NCI-H524 treated with DMSO at 0.1 percent for 48 hours (cell line): ENCODE results near the gene FAM124A.

ENCODE experiments used
- DNase-seq: peaks from one replicate; lab custom pipeline; 2025; lab: John Stamatoyannopoulos, UW

Gene FAM124A

DNA sequence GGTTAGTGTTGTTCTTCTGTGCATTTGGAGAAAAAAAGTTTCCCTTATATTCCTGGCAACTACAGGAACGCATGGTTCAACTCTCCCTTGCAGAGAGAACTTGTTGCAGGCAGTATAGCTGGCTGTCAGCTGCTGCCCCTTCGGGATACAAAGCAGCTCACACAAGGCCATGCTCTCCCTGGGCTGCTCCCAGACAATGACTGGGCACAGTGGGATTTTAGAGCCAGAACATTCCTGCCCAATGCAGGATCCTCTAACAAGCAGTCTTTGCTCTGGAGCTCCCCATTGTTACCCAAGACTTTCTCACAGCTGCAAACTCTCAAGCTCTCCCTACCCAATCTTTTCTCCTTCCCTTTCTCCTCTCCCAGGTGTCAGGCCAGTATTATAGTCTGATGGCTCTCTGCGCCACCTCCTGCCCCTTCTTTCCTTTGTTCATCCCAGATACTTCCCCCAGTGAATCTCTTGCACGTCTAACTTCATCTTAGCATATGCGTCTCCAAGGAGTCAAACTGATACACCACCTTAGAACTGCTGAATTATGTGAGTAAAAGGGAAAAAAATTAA is 89.8 kb downstream of the FAM124A start:
- DNase-seq: no peak

DNA sequence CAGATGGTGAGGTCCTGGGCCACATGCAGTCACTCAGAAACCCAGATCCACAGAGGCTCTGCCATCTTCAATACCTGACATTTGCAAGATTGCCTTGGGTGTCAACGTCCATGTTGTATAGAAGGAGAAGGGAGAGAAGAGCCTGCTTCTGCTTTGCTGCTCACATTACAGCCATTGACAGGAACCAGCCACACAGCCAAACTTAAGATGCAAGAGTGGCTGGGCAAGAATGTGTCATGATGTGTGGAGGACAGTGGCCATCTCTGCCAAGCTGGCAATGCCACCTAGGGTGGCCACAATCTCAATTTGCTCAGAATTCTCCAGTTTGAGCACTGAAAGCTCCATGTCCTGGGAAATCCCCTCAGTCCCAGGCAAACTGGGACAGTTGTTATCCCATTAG is 91.4 kb downstream of the FAM124A start:
- no peak for DNase-seq

DNA sequence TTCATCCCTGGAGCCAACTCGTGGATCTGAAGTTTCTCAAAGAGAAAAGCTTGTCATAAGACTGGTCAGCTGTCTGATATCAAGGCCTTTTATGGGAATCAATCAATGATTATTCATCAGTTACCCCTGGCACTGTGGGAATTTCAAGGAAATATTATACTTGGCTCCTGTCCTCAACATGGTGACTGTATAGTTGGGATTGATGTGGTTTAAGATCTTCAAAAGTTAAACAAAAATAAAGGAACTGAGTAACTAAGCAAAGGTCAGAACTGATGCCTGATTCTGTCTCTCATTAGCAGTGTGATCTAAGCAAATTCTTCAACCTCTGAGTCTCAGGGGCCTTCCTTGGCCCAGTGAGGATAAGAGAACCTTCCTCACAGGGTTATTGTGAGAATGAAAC is 95.1 kb downstream of the FAM124A start:
- no peak for DNase-seq

DNA sequence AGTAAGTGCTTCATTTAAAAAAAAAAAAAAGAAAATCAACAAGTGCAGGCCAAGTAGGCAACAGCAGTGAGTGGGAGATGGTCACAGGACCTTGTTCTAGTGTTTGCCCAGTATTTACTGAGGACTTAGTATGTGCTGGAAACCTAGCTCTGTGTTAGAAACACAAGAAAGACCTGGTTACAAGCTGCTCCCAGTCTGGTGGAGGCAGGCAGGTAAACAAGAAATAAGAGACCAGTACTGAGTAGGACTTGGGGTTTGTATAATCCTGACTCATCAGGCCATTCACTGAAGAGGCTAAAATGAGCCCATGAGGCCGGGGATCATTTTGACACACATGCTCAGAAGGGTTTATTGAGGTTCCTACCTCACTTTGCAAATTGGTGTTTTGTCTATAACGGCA is 95.8 kb downstream of the FAM124A start:
- no peak for DNase-seq

DNA sequence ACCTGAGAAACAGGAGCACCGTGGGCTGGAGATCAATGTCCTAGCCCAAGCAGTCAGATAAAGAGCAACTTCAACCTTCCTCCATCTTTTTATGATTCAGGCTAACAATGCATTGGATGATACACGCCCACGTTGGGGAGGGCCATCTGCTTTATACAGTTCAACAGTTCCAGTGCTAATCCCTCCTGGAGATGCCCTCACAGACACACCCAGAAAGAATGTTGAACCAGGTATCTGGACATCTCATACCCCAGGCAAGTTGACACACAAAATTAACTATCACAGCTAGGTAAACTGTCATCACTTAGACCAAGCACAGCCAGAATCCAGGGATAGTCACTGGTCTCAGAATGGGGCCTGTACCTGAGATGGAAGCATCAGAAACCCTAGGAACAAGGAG is 96.7 kb downstream of the FAM124A start:
- no peak for DNase-seq

DNA sequence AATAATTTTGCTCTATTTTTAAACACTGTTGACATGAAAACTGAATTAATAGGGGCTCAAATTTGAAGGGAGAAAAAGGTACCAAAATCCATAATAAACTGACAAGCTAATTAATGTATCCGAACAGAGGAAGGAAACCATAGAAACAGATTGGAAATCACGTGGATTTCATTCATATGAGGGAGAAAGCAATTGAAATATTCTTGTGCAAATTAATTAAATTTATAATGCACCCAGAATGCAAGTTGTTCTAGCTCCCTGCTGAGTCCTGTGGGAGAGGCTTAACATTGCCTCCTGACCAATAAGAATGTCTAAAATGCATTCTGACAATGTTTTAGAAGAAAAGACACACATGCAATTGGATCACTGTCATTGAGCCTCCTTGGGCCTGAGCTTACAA is 99.6 kb downstream of the FAM124A start:
- no peak for DNase-seq

DNA sequence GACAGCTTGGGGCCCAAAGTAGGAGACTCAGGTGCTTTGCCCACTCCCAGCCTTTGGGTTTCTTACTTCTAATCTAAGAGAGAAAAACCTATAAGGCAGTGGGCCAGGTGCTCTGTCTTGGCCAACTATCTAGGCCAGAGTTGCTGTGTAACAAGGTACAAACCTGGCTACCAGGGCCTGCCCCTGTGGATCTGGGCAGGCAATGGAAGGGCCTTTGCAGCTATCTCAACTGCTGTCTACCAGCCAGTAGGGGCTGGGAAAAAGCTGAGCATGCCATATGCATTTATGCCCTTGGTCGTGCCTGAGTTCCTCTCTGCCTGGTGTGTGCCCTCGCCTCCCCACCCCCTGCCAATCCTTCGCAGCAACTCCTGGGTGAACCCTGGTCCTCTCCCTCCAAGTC is 100.6 kb downstream of the FAM124A start:
- DNase-seq: no peak

DNA sequence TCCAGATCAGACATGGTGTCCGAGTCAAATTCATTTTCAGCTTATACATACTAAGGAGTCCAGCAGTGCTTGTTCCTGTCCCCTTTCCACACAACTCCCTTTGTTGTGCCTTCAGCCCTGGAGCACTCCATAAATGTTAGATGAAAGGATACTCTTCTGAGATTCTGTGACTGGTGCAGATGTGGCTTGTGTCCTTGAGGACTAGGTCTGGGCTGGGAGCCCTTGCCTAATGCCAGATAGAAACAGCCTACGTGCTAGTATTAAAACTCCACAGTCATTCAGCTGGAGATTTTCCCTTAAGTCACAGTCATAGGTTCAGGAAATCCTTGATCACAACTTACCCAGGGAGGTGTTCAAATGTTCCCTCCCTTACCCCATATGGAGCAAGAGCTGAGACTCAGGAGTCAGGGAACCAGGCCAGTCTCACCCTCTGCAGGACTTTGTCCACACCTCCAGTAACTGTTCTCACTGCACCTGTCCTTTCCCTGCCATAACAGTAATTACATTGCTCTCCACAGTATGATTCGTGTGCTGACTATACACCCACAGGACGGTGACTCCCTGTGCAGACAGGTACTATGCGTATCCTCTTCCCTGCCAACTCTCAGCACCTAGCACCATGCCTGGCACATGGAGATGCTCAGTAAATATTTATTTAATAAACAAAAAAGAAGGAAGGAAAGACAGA is 101.8 kb downstream of the FAM124A start:
- no peak for DNase-seq

DNA sequence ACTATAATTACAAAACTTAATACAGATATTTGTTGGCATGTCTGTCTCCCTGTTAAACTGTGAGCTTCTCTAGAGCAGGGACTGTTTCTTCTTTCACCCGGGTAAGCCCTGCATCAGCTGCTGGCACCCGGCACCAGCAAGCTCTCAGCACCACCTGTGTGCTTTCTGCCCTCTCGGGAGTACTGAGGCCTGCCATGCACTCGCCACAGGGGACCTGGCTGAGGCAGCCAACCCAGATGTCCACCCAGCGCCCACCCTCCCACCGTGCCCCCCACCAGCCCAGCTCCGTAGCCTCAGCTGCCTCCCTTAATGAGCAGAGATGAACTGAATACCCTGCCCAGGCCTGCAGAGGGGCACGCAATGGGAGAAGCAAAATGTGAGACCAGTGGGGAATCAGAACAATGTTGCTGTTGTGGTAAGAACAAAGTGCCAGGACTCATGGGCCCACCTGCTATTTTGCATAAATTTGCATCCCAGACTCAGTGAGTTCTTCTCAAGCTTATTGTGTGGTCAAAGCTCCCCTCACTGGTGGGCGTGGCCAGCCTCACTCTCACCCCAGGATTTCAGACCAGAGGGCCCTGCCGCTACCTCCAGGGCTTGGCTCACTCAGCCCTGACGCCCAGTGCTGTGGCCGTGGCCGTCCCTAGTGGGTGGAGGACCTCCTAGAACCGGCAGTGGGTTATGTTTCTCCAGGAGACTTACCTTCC is 102.7 kb downstream of the FAM124A start:
- no peak for DNase-seq

DNA sequence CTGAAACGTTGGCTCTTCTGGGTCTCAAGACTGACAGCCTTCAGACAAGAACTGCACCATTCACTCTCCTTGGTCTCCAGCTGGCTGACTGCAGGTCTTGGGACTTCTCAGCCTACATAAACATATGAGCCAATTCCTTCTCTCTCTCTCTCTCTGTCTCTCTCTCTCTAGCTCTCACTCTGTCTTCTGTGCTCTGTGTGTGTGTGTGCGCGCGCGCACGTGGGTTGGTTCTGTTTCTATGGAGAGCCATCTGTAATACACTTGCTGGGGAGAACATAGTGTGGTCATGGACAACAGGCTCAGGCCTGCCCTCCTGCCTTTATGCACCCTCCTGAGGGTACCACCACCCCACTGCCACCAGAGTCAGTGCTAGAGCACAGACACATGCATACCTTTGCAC is 103.6 kb downstream of the FAM124A start:
- no peak for DNase-seq

DNA sequence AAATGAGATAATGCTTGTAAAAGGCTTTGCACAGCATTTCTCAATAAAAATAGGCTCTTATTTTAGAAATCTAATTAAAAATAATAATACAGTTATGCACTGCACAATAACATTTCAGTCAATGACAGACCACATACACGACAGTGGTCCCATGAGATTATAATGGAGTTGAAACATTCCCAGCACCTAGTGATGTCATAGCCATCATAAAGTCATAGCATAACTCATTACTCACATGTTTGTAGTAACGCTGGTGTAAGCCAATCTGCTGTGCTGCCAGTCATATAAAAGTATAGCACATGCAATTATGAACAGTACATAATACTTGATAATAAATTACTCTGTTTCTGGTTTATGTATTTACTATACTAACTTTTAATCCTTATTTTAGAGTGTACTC is 104.6 kb downstream of the FAM124A start:
- DNase-seq: no peak

DNA sequence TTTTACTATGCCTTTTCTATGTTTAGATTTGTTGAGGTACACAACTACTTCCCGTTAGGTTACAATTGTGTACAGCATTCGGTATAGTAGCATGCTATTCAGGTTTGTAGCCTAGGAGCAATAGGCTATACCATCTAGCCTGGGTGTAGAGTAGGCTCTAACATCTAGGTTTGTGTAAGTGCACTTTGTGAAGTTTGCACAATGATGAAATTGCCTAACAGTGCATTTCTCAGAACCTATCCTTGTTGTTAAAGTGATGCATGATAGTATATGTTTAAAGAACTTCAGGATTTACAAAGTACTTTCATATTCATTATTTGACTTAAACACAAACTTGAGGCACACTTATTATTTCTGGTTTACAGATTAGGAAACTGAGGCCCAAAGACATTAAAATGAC is 105.8 kb downstream of the FAM124A start:
- no peak for DNase-seq

DNA sequence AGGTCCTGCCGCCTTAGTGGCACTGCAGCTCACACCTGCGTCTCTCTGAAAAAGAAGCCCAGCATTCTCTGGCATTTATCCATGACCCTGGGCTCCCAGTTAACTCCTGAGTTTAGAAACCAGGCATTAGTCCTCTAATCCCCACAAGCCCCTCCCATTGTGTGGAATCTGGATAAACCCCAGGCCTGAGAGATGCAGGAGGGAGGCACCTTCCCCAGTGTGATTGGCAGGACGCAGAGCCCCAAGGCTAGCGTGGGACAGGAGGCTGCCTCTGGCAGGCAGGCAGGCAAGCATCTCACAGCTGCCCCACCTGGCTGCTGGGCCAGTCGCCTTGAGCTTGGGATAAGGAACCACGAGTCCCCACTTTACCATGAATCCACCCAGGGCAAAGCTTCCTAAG is 106.3 kb downstream of the FAM124A start:
- DNase-seq: no peak

DNA sequence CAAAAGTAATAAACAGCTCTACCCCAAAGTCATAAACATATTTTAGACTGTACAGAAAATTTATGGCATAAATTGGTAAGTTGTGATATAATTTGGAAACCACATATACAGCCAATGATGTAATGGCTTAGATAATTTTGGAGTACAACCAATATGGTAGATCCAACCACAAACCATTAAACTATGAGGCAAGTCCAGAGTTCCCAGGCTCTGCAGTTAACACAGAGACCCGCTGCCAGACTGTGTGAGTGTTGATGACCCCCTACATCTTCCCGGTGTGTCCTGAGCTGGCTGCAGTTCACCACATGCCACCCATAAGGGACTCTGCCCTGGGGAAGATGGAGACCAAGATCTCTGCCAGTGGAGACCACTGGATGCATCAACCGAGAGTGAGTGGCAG is 107.4 kb downstream of the FAM124A start:
- DNase-seq: no peak

DNA sequence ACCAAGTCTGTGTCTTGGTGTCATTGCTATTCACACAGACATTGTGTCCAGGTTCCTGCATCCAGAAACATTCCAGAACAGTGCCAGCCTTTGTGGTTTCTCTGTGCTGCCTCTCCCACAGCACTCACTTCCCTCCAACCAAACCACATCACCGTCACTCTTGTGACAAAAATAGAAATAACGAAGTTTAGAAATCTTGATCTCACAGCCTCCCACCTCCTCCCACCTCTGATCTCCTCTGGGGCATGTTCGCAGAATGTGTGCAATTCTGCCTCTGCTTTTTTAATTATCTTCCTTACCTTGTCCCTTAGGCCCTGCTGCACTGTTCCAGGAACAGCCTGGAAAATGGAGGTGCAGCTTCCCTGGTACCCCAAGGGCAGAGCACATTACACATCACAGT is 108.6 kb downstream of the FAM124A start:
- no peak for DNase-seq

DNA sequence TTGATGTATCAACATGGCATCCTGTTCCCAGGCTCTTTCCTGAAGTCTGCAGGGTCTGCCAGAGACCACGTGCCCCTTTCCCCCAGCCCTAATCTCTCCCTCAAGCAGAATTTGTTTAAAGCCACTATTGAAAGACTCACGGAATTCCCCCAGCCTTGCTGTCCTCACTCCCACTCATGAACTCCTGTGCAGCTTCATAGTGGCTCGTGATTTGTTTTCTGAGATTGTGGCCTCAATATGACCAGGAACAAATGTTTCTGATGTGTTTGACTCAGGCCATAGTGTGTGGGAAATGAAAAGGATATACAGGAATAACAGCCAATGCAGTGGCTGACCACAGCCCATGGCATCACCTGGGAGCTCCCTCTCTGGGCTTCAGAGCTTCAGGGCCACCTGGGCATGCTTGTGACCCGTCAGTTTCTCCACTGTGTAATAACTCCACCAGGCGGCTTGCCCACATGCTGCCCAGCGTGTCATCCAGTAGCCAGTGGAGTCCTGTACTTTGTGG is 109.2 kb downstream of the FAM124A start:
- DNase-seq: no peak

DNA sequence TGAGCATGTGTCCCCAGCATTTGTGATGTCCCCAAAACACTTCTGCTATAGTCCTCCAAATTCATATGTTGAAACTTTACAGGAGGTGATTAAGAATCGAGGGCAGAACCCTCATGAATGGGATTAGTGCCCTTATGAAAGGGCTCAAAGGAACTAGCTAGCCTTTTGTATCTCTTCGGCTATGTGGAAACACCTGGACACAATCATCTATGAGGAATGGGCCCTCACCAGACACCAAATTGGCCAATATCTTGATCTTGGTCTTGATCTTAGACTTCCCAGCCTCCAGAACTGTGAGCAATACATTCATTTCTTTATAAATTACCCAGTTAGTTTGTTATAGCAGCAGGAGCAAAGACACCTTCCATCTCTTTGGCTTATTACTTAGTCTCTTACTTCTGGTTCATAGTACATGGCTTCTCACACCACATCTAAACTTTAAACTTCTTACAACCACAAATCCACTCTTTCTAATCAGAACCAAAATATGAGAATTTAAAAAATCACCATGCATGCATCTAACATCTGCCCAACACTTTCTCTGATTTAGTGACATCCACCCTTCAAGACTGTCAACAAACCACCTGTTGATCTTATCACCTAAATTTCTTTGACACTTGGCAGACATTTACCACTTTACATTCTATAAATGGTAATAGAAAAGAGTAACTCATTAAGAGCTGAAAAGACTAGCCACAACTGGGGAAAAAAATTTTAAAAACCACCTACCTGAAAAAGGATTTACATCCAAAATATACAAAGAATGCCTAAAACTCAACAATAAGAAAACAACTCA is 110.6 kb downstream of the FAM124A start:
- no peak for DNase-seq

DNA sequence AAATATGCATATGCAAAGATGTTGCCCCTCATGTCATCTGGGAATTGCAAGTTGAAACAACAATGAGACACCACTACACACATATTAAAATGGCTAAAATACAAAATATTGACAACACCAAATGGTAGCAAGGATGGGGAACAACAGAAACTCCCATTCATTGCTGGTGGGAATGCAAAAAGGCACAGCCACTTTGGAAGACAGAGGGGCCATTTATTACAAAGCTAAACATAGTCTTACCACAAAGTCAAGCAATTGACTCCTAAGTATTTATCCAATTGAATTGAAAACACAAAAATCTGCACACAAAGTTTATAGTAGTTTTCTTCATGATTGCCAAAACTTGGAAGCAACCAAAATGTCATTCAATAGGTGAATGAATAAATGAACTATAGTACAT is 111.2 kb downstream of the FAM124A start:
- DNase-seq: no peak

DNA sequence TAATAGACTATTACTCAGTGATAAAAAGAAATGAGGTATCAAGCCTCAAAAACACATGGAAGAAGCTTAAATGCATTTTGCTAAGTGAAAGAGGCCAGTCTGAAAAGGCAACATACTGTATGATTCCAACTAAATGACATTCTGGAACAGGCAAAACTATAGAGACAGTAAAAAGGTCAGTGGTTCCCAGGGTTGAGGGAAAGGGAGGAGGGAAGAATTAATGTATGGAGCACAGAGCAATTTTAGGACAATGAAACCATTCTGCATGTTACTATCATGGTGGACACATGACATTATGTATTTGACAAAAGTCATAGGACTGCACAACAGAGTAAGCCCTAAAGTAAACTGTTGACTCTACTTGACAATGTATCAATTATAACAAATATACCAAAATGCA is 111.6 kb downstream of the FAM124A start:
- no peak for DNase-seq
